ENCODE results near the gene MRPL57.
A peak's percentile ranks its signal among the peaks of the same experiment; 100 is the strongest.
"Not testable (repeated sequence)": the region's sequence is repeated elsewhere in the genome, so short reads cannot be mapped to it uniquely, and the experiment has no call there.

MRPL57 gene

DNA sequence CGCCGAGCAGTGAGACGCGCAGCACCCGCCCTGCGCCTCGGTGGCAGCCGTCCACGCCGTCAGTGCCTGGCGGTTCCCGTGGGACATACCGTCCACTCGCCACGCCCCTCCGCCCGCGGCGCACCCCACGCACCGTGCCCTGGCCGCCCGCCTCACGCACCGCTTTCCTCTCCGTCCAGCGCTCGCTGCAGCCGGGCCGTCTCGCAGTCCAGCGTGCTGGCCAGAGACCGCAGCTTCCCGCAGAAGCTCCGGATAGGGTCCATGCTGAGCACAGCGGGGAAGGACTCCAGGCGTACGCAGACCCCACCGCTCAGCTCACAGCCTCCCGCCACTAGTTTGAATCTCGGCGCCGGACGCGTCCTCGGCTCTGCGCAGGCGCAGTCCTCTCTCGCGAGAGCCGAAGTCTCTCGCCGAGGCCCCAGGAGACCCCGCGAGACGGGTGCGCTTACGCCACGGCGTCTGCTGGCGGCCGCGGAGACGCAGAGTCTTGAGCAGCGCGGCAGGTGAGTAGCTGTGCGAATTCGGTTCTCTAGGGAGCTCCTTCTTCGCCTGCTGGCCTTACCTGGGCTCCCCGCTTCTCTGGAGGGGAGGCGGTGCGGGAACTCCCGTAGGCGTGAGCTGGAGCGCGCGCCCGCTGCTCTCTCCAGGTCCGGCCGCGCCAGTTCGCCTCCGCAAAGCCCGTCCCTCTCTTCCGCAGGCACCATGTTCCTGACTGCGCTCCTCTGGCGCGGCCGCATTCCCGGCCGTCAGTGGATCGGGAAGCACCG, at the start of gene MRPL57, which contains the start of gene SKA3:
Gene MRPL57, plus strand, starts transcription at position 444 of the 767 bp plus-strand sequence. Its CDS starts 259 bp downstream, at position 703.
Gene SKA3, minus strand, starts transcription at position 338 of the 767 bp plus-strand sequence. Its CDS starts 75 bp downstream, at position 263.
- DNase-seq (ENCODE audit: low spot score), result peak; percentile 97

- no peak for DNase-seq (ENCODE audit: low spot score)
Observed at GRCh38 chr13:21130116-21130515, 46.3 kb upstream of the MRPL57 start.

DNA sequence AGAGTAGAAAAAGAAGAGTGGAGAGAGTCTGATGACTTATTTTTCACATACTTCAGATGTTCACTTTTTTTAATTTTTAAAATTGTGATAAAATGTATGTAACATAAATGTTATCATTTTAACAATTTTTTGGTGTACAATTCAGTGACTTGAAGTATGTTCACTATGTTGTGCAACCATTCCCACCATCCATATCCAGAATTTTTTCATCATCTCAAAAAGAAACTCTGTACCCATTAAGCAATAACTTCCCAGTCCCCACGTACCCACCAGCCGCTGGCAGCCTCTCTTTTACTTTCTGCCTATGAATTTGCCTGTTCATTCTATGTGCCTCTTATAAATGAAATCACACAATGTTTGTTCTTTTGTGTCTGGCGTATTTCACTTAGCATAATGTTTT, 43.4 kb upstream of the MRPL57 start:
- no peak for DNase-seq (ENCODE audit: low spot score)

GRCh38 chr13:21134475-21134874, 42.0 kb upstream of the MRPL57 start:
- no peak for DNase-seq (ENCODE audit: low spot score)

GRCh38 chr13:21135833-21136232, 40.6 kb upstream of the MRPL57 start:
- DNase-seq (ENCODE audit: low spot score), result not testable (repeated sequence)

DNA sequence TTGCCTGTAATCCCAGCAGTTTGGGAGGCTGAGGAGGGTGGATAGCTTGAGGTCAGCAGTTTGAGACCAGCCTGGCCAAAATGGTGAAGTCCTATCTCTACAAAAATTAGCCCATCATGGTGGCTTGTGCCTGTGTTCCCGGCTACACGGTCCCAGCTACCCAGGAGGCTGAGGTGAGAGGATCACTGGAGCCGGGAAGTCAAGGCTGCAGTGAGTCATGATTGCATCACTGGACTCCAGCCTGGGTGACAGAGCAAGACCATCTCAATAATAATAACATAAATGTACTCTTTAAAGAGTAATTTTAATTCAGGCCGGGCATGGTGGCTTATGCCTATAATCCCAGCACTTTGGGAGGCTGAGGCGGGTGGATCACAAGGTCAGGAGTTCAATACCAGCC, 38.8 kb upstream of the MRPL57 start:
- no peak for DNase-seq (ENCODE audit: low spot score)

DNA sequence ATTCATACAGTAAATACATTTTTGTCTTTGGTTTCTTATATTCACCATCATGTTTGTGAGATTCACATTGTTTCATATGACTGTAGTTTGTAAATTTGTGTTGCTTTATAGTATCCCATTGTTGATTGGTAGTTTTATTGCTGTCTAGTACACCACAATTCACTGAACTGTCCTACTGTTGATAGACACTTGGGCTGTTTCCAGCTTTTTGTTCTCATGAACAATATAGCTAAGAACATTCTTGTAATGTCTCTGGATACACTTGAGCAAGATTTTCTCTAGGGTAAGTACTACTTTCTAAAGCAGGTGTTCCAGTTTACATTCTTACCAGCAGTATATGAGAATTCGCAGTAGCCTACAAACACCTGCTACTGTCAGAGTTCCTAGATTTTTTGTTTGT, 37.9 kb upstream of the MRPL57 start:
- no peak for DNase-seq (ENCODE audit: low spot score)

DNA sequence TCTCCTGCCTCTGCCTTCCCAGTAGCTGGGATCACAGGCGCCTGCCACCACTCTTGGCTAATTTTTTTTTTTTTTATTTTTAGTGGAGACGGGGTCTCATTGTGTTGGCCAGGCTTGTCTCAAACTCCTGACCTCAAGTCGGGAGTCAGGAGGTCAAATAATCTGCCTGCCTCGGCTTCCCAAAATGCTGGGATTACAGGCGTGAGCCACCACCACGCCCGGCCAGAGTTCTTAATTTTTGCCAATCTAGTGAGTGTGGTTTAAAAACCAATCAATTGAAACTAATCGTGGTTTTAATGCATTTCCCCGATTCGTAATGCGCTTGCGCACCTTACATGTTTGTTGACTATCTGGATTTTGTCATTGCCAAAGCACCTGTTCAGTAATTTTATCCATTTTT, 37.1 kb upstream of the MRPL57 start:
- no peak for DNase-seq (ENCODE audit: low spot score)

DNA sequence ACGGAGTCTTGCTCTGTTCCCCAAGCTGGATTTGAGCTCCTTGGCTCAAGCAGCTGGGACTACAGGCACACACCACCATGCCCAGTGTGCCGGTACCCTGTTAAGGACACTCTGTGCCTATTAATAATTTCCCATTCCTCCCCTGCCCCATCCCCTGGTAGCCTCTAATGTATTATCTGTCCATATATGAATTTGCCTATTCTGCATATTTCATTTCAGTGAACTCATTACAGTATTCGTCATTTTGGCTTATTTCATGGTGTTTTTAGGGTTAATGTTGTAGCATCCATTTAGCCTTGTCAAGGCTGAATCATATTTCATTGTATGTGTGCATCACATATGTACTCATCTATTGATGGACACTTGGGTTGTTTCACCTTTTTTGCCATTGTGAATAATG, 33.7 kb upstream of the MRPL57 start:
- no peak for DNase-seq (ENCODE audit: low spot score)

- DNase-seq (ENCODE audit: low spot score), result peak; percentile 26
Observed at GRCh38 chr13:21147827-21148226, 28.6 kb upstream of the MRPL57 start.

- DNase-seq (ENCODE audit: low spot score), result no peak
Observed at GRCh38 chr13:21148557-21149258, 27.8 kb upstream of the MRPL57 start.

DNA sequence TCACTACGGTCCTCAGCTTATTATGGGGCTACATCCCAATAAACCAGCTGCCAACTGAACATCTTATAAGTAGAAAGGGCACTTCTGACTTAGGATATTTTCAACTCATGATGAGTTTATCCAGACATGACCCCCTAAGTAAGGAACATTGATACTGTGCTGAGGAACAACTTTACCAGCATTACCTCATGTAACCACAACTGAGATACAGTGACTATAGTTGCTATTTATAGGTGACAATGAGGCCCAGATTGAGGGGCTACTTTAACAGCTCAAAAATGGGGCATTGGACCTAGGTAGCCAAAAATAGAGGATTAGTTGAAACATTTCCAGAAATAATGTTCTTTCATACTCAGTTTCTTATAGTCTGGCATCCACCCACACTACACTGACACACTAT, 26.9 kb upstream of the MRPL57 start:
- peak; percentile 54 for DNase-seq (ENCODE audit: low spot score)

DNA sequence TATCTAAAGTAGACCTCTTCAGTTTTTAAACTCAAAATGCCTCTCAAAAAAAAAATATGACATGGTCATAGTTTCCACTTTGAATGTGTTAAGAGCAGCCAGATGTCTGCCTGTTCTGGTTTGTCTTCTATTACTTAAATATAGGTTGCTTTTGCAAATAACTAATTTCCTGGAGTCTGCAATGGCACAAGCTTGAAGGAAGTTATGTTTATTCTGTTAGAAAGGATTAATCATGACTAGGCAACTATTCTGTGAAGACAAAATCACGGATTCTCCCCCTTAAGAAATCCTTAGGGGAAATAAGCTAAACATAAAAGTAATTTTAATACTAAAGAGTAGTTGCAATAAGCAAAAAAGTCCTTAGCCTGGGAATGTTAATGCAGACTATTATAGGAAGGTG, 26.4 kb upstream of the MRPL57 start:
- no peak for DNase-seq (ENCODE audit: low spot score)

GRCh38 chr13:21152251-21152899, 24.1 kb upstream of the MRPL57 start:
- no peak for DNase-seq (ENCODE audit: low spot score)

GRCh38 chr13:21164631-21165030, 11.8 kb upstream of the MRPL57 start:
- DNase-seq (ENCODE audit: low spot score), result no peak

DNA sequence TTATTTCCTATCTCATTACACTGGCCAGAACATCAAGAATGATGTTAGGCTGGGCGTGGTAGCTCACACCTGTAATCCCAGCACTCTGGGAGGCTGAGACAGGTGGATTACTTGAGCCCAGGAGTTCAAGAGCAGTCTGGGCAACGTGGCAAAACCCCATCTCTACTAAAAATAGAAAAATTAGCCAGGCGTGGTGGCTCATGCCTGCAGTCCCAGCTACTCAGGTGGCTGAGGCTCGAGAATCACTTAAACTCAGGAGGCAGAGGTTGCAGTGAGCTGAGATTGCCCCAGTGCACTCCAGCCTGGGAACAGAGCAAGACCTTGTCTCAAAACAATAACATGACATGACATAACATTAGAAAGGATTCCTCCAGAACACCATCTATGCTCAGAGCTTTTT, 10.9 kb upstream of the MRPL57 start:
- not testable (repeated sequence) for DNase-seq (ENCODE audit: low spot score)

DNA sequence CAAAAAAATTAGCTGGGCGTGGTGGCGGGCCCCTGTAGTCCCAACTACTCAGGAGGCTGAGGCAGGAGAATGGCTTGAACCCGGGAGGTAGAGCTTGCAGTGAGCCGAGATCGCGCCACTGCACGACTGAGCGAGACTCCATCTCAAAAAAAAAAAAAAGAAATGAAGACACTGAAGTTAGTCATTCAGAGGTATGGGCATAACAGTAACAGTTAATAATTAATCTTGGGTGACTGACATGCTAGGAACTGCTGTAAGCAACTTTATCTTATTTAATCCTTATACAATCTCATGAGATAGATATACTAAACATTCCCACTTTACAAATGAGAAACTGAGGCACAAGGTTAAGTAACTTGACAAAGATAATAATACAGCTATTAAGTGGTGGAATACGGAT, 5.0 kb upstream of the MRPL57 start:
- no peak for DNase-seq (ENCODE audit: low spot score)

- not testable (repeated sequence) for DNase-seq (ENCODE audit: low spot score)
Observed at GRCh38 chr13:21173767-21174166, 2.7 kb upstream of the MRPL57 start.

DNA sequence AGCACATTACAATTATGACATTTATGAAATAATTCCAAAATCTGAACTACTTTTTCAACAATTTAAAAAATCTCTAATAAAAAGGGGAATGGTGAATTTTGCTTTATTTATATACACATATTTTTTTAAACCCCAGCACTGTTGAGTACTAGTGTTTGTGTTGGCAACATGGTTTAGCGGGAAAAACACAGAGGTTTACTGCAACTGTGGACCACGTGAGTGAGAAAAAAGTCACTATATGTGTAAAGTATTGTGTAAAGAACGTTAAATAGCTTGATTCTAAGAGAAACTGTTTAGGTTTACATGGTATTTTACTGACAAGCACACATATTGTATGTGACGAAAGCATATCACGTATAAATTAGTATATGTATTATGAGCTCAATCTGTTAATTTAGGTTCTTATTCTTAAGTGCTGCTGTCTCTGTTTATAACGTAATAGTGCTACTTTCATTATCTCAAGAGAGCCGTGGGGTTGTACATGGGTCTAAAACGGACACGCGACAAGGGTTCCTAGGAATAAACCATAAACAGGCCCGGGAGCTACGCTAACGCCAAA, 723 bp upstream of the MRPL57 start:
- no peak for DNase-seq (ENCODE audit: low spot score)

GRCh38 chr13:21176982-21177284, 475 bp downstream of the MRPL57 start:
- peak; percentile 51 for DNase-seq (ENCODE audit: low spot score)

- no peak for DNase-seq (ENCODE audit: low spot score)
Observed at GRCh38 chr13:21181671-21182070, 5.2 kb downstream of the MRPL57 start.

DNA sequence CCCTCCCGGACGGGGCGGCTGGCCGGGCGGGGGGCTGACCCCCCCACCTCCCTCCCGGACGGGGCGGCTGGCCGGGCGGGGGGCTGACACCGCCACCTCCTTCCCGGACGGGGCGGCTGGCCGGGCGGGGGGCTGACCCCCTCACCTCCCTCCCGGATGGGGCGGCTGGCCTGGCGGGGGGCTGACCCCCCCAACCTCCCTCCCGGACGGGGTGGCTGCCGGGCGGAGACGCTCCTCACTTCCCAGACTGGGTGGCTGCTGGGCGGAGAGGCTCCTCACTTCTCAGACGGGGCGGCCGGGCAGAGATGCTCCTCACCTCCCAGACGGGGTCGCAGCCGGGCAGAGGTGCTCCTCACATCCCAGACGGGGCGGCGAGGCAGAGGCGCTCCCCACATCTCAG, 10.0 kb downstream of the MRPL57 start:
- DNase-seq (ENCODE audit: low spot score), result not testable (repeated sequence)

GRCh38 chr13:21194756-21195155, 18.3 kb downstream of the MRPL57 start:
- DNase-seq (ENCODE audit: low spot score), result not testable (repeated sequence)
